ENCODE data around the gene LZTS3. TPM values are rescaled to one million over a fixed set of nuclear protein-coding genes. Genes with fewer than 3 reads are reported as not detected.

Gene LZTS3
- total and polyA plus RNA-seq, 2 of the 13 experiments (the other 11 are each of a cell fraction or from before 2014, with no cell fraction given) = 10.1 to 31.3 TPM

DNA sequence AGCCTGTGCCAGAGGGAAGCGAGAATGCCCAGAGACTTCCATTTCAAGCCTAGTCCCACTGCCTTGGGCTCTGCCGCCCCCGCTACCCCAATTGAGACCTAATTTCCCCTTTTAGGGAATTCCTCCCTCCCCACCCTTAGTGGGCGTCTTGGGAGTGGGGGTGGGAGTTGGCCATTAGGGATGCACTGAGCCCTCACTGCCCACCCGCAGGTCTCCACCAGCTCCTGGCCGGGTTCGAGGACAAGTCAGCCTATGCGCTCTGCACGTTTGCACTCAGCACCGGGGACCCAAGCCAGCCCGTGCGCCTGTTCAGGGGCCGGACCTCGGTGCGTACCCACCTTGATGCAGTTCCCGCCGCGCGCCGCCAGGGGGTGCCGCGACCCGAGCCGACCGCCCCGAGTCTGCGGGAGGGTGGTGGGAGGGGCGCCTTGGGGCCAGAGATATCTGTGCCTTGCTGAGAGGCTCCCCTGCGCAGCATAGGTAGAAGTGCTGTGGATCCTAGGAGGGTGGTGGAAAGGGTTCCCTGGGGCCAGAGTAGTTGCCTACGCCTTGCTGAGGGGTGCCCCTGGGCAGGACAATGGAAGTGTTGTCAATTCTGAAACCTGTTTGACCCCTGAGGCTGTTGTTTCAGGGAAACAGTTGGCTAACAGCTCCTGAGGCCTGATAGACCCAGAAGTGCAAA lies 45.1 kb upstream of the LZTS3 start (continued):
- TF ChIP-seq RBM22 (optimal IDR thresholded peaks at IDR 0.05; ENCODE audit: low read length) (no peak), ZNF781 (CRISPR knock-in tag; IDR thresholded peaks at IDR 0.05; ENCODE audit: borderline replicate concordance, not compliant biosample characterization) (peak; percentile 97), ZBTB21 (CRISPR knock-in tag; IDR thresholded peaks at IDR 0.05) (peak; percentile 26; the same call in 1 of the 2 replicates), ETV6 (CRISPR knock-in tag; conservative IDR thresholded peaks at IDR 0.05) (no peak), TGIF2 (CRISPR knock-in tag; IDR thresholded peaks at IDR 0.05) (no peak), GZF1 (CRISPR knock-in tag; IDR thresholded peaks at IDR 0.05) (peak; percentile 85; the same call in 1 of the 2 replicates), ZNF788 (CRISPR knock-in tag; IDR thresholded peaks at IDR 0.05; ENCODE audit: borderline replicate concordance) (peak; percentile 98; the same call in 1 of the 2 replicates), MIER3 (CRISPR knock-in tag; IDR thresholded peaks at IDR 0.05; ENCODE audit: borderline replicate concordance) (peak; percentile 80; the same call in 1 of the 2 replicates), SMC3 (IDR thresholded peaks at IDR 0.05; ENCODE audit: low read length) (peak; percentile 83; the same call in 1 of the 2 replicates), SP5 (CRISPR knock-in tag; IDR thresholded peaks at IDR 0.05; ENCODE audit: borderline replicate concordance, low read depth) (peak; percentile 70), ZNF550 (CRISPR knock-in tag; IDR thresholded peaks at IDR 0.05; ENCODE audit: borderline replicate concordance) (no peak), ZNF10 (CRISPR knock-in tag; IDR thresholded peaks at IDR 0.05; ENCODE audit: borderline replicate concordance, low read depth) (no peak), ATAD3A (CRISPR knock-in tag; IDR thresholded peaks at IDR 0.05) (peak; percentile 91; the same call in 1 of the 2 replicates), ZNF607 (CRISPR knock-in tag; IDR thresholded peaks at IDR 0.05; ENCODE audit: borderline replicate concordance) (peak; percentile 82; the same call in 1 of the 2 replicates), CBX5 (CRISPR knock-in tag; IDR thresholded peaks at IDR 0.05; ENCODE audit: borderline replicate concordance) (peak; percentile 97), HIVEP1 (CRISPR knock-in tag; IDR thresholded peaks at IDR 0.05) (peak; percentile 66), NRL (CRISPR knock-in tag; IDR thresholded peaks at IDR 0.05; ENCODE audit: borderline replicate concordance) (peak; percentile 91), ZNF7 (CRISPR knock-in tag; IDR thresholded peaks at IDR 0.05) (no peak)
- TF ChIP-seq, protein P1, sequence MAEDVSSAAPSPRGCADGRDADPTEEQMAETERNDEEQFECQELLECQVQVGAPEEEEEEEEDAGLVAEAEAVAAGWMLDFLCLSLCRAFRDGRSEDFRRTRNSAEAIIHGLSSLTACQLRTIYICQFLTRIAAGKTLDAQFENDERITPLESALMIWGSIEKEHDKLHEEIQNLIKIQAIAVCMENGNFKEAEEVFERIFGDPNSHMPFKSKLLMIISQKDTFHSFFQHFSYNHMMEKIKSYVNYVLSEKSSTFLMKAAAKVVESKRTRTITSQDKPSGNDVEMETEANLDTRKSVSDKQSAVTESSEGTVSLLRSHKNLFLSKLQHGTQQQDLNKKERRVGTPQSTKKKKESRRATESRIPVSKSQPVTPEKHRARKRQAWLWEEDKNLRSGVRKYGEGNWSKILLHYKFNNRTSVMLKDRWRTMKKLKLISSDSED (CRISPR knock-in tag; IDR thresholded peaks at IDR 0.05) = no peak
- TF ChIP-seq, protein P2, sequence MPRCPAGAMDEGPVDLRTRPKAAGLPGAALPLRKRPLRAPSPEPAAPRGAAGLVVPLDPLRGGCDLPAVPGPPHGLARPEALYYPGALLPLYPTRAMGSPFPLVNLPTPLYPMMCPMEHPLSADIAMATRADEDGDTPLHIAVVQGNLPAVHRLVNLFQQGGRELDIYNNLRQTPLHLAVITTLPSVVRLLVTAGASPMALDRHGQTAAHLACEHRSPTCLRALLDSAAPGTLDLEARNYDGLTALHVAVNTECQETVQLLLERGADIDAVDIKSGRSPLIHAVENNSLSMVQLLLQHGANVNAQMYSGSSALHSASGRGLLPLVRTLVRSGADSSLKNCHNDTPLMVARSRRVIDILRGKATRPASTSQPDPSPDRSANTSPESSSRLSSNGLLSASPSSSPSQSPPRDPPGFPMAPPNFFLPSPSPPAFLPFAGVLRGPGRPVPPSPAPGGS (CRISPR knock-in tag; IDR thresholded peaks at IDR 0.05) = peak; percentile 77
- TF ChIP-seq, protein P3, sequence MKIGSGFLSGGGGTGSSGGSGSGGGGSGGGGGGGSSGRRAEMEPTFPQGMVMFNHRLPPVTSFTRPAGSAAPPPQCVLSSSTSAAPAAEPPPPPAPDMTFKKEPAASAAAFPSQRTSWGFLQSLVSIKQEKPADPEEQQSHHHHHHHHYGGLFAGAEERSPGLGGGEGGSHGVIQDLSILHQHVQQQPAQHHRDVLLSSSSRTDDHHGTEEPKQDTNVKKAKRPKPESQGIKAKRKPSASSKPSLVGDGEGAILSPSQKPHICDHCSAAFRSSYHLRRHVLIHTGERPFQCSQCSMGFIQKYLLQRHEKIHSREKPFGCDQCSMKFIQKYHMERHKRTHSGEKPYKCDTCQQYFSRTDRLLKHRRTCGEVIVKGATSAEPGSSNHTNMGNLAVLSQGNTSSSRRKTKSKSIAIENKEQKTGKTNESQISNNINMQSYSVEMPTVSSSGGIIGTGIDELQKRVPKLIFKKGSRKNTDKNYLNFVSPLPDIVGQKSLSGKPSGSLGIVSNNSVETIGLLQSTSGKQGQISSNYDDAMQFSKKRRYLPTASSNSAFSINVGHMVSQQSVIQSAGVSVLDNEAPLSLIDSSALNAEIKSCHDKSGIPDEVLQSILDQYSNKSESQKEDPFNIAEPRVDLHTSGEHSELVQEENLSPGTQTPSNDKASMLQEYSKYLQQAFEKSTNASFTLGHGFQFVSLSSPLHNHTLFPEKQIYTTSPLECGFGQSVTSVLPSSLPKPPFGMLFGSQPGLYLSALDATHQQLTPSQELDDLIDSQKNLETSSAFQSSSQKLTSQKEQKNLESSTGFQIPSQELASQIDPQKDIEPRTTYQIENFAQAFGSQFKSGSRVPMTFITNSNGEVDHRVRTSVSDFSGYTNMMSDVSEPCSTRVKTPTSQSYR (CRISPR knock-in tag; IDR thresholded peaks at IDR 0.05; ENCODE audit: borderline replicate concordance) = peak; percentile 10; the same call in 1 of the 2 replicates
- TF ChIP-seq, protein P4, sequence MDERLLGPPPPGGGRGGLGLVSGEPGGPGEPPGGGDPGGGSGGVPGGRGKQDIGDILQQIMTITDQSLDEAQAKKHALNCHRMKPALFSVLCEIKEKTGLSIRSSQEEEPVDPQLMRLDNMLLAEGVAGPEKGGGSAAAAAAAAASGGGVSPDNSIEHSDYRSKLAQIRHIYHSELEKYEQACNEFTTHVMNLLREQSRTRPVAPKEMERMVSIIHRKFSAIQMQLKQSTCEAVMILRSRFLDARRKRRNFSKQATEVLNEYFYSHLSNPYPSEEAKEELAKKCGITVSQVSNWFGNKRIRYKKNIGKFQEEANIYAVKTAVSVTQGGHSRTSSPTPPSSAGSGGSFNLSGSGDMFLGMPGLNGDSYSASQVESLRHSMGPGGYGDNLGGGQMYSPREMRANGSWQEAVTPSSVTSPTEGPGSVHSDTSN (CRISPR knock-in tag; IDR thresholded peaks at IDR 0.05) = no peak
